D721Med (cell line): ENCODE results near the gene GPR149.

Experiments used
- DNase-seq: peaks from one replicate; pipeline ENCODE4 v3.0.0; 2011; ENCODE audit warnings: low spot score; ENCODE audit not compliant: insufficient read length
- FAIRE-seq: peaks from 2 replicates; lab custom pipeline; 2011; peaks lifted over from hg19 to GRCh38; lab: Jason Lieb, UNC
- CTCF ChIP-seq: IDR thresholded peaks from 2 replicates; pipeline ENCODE4 v1.5.1; 2012; ENCODE audit warnings: mild to moderate bottlenecking, control low read depth; ENCODE audit not compliant: insufficient read depth; ENCODE audit errors: missing control alignments

The GPR149 gene

DNA sequence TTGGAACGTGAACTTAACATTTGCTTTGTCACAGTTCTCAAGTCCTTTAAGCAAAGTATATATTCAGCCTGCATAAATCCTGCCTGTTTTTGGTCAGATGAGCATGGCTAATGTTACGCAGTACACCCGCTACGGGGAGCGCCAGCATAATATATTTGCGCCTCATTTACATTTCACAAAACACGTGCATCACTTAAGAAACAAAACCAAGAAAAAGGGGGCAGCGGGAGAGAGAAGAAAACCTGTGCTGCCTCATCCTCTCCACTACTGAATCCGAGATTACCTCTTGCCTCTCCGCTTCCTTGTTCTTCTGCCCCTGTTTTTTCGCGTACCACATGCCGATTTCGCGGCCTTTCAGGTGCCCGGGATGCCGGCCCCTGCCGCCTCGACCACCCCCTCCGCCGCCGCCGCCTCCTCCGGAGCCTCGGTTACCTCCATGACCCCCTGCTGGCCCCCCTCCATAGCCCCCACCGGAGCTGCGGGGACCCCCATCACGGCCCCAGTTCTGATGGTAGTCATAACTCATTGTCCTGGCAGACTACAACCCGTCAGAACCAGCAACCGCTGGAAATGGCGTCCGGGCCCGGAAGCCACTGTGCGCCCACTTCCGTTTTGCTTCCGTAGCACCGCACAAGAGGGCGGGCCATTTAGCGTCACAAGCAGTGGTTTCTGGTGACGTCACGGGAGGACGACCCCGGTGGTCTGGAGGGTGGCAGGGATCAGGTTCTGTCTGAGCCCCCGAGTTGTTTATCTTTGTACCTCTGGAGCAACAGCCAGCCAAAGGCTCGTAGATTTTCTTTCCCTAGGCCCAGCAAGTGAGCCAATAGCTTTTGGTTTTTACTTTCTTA, 105.9 kb downstream of the GPR149 start, which contains the start of gene DHX36:
Gene DHX36 (minus strand): TSS at position 597 of the 848 bp plus-strand sequence. CDS start 71 bp downstream, at position 526.
- DNase-seq, result peak; percentile 47
- TF ChIP-seq CTCF, result peak; percentile 1
- no peak for FAIRE-seq

DNA sequence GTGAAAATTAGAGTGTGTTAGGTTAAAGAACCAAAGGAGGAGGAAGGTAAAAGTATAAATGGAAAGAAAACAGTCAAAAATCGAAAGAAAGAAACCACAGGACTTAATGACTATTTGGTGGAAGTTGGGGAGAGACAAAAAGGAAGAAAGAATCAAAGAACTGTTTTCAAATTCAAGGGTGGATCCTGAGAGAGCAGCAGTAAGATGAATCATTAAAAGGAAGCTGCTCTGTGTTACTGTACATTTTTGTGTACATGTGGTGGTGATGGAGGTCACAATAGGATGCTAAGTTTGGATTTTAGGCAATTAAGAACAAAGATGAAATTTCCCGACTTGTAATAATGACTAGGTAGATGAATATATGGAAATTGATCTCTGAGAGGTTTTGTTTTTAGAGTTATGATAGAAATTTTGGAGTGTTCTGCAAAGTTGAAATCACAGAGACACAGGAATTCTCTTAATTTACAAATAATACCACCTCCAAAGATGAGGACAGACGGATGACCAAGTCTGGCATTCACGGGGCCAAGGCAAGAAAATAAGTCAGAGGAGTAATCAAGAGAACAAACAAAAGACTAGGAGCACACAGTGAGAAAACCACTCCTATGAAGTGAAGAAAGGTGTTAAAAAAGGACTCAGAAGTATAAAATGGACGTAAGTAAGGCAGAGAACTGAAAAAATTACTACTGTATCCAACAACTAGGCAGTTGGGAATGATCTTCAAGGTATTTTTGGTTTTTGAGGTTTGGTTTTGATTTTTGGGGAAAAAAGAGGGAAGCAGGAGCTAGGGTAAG, 112.8 kb downstream of the GPR149 start:
- FAIRE-seq (no peak), DNase-seq (no peak)
- no peak for TF ChIP-seq CTCF

DNA sequence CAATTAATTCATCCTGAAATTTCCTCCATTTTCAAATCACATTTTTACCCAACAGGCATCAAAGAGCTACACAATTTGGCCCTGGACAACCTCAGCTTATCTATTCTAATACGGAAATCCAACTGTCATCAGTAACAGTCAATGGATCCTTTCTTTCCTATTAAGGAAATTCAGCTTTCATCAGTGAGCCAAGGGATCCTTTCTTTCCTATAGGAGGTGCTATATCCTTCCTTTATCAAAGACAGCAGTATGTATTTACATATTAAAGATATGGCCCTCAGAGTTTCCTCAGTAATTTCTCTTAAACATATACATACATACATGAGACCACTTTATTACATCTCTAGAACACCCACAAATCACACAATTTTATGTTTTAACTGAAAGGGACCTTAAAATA, 115.8 kb downstream of the GPR149 start:
- no peak for DNase-seq
- no peak for FAIRE-seq
- no peak for TF ChIP-seq CTCF

- no peak for DNase-seq
These were observed 119.2 kb downstream of the GPR149 start for GRCh38 chr3:154310840-154311239.

GRCh38 chr3:154307363-154307762, 122.6 kb downstream of the GPR149 start:
- DNase-seq (no peak), FAIRE-seq (no peak)
- TF ChIP-seq CTCF, result no peak

More at GRCh38 chr3:154310840-154311239, 119.2 kb downstream of the GPR149 start:
- TF ChIP-seq CTCF, result no peak
- no peak for FAIRE-seq

- FAIRE-seq (no peak), DNase-seq (no peak)
- TF ChIP-seq CTCF, result no peak
These were observed 125.1 kb downstream of the GPR149 start for GRCh38 chr3:154304936-154305335.
